Stimulated activated CD4-positive, alpha-beta T cell treated with anti-CD3 and anti-CD28 coated beads, Interleukin-12 subunit alpha, Interleukin-12 subunit beta, amount 100 ng/mL, for 24 hours (primary cell): Measurements from ENCODE around the gene SCGB3A1.
A peak's percentile ranks its signal among the peaks of the same experiment; 100 is the strongest.

Experiments
- DNase-seq, 2 experiments: peaks; one replicate each; pipeline ENCODE4 v3.0.0-alpha.2; 2020; ENCODE audit warnings: low read depth in 2 of 2

Gene SCGB3A1

DNA sequence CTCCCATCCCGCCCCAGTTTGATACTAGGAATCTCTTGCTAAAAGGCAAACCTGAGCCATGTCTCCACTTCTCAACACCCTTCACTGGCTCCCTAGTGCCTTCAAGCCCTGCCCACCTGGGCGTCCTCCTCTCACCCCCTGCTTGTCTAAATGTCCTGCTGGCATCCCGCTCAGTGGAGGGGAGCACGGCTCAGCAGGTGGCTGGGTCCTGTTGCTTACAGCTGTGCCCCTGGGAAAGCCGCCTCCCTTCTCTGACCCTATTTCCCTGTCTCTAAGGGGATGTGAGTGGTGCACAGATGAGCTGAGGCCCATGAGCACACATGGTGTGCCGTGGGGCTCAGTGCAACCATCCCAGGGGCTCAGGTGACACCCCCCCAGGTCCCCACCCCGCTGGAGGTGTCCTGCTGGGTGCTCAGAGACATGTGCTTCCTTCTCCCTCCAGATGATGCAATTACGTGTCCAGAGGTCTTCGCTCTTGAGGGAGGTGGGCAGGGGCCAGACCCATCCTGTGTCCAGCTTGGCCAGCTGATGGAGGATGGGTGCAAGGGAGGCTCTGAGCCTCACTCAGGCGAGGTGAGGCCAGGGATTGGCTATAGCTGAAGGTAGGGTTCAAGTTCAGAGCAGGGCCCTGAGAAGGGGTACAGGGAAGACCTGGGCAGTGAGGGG lies 34.0 kb upstream of the SCGB3A1 start:
- DNase-seq: no peak

DNA sequence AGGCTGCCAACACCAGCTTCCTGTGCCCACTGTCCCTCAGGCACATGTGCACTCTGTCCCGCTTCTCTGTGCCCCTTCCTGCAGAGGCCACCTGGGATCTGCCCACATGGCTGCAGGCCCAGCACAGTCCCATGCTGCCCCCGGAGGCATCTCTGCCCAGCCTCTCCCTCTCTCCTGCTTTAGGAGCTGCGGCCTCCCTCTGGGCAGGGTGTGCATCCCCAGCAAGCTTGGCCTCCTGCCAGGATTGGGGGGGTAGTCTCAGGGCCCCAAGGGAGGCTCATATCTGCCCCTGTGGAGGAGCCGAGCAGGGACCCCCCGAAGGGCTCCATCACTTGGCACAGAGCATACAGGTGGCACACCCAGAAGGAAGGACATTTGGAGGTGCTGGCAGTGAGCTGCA lies 33.3 kb upstream of the SCGB3A1 start:
- DNase-seq: no peak

DNA sequence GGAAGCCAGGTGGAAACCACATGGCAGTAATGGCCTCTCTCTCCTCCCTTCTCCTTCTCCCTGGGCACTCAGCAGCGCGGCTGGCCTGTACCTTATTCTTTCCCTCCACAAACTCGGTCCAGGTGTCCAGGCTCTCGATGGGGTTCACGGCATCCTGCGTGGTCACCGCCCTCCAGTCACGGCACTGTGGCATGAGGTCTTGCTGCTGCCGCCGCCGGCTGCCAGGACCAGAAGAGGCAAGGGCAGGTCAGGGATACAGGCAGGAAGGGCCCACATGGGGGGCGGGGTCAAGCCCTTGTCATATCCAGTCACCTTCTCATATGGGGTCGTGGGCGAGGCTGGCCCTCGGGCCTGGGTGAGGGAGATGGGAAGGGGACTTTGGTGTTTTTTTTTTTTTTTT lies 32.5 kb upstream of the SCGB3A1 start:
- DNase-seq: no peak

DNA sequence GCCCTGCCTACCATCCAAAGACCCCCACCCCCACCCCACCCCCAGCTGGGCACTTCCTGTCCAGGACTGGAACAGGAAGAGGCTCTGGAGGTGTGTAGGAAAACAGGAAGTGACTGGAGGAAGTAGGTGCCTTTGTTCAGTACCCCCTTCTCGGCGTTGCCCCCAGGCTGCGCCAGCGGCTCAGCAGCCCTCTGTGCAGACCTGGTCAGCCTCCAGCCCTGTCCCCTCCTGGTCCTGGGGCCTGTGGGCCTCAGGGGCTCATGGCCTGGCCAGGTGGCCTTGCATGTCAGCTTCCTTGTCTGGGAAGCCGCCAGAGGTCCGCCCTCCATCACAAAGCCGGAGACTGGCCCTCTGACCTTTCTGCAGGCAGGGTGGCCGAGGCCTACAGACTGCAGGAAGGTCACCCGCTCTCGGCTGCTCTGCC lies 32.1 kb upstream of the SCGB3A1 start:
- no peak for DNase-seq

DNA sequence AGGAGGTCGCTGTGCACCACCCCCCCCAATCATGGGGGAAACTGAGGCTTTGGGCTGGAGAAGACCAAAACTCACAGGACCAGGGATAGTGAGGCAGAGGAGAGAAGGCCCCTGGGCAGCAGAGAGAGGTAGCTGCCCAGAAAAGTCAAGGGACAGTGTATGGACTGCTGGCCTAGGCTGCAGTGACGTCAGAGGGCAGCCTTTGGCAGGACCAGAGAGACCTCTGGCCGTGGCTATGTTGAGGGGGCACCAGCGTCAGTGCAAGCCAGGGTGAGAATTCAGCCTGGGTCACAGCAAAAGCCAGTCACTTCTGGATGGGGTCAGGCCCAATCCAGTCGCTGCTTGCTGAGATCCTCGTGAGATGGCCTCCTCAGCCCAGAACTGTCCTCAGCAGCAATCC lies 31.6 kb upstream of the SCGB3A1 start:
- DNase-seq: no peak

DNA sequence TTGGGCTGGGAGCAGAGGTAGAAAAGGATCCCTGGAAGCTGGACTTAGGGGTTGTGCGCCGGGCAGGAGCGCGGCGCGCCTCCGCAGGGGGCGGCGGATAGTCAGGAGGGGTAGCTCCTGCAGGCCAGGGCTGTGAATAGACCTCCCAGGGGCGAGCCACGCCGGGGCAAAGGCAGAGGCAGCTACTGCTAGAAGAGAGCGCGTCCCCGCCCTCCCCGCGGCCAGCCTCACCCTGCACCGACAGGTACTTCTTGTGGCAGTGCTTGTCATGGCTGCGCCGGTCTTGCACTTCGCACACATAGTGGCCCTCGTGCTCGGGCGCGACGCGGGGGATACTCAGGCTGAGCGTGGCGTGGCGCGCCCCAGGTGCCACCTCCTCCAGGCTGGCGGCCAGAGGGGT lies 30.0 kb upstream of the SCGB3A1 start:
- DNase-seq: no peak

DNA sequence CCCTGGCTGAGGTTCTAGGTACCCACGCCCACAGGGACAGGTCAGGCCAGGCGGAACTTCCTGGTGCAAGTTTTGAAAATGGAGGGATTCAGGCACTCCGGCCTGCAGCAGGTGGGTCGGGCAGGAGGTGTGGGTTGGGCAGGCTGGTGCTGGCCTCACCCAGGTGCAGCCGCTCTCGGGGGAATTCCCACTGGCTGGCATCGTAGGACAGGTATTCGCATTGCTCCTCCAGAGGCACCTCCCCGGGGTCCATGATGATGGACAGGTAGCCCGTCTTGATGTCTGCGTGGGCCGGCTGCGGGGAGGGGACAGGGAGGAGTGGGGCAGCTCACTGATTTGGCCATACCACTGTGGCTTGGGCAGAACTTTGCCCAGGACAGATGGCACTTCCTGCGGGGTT lies 28.7 kb upstream of the SCGB3A1 start:
- DNase-seq: no peak

DNA sequence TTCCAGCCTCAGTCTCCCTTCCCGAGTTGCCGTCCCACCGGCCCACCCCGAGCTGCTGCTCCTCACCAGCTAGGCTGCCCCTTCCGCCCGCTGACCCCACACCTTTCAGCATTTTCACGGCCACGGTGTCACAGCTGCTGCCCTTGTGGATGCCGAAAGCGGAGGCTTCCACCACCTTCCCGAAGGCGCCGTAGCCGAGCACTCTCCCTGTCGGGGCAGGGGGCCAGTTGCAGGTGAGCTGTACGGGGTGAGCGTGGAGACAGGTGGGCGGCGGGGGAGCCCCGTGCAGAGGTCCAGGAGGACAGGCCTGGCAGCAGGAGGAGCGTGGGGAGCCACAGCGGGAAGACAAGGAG lies 28.2 kb upstream of the SCGB3A1 start:
- DNase-seq: no peak

DNA sequence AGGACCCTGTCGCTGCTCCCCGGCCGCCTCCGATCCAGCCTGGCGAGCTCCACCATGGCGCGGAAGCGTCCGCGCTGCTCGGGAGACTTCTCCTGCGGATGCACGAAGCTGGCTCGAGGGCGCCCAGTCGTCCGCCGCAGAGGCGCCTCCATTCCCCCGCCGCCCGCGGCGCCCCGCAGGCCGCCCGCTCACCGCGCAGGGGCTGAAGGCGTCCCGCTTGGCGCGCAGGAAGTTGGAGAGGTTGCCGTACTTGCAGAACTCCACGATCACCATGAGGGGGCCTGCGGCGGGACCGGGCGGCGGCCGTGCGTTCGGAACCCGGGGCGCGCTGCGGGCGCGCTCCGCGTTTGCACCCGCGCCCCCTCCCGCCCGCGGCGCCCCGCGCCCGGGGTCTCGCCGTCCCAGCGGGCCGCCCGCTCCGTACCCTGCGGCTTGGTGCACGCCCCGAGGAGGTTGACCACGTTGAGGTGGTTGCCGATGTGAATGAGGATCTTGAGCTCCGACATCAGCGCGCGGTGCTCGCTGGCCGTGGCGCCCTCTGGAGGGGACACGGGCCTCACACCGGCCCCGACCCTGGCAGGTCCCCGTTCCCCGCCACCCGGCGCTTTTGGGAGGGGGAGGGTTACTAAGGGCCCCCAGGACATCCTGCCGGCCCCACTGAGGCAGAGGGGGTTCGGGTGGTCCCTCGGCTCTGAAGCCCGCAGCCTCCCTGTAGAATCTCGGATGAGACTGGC lies 27.7 kb upstream of the SCGB3A1 start:
- peak in 1 of 2 experiments; percentile 22 for DNase-seq

DNA sequence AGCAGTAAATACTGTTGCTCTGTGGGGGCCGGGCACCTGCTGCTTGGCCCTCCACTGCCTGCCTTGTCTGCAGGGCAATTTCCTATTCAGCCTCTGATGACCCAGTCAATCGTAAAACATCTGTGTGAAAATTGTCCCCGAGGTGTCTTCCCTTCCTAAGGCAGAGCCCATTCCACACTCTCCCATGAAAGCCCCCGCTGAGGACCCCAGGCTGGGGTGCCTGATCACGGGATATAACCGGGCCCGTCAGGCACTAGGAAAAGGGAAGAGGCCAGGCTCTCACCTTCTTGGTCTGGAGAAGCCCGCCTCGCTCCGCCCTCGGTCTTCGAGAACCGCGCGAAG lies 27.2 kb upstream of the SCGB3A1 start:
- no peak for DNase-seq

DNA sequence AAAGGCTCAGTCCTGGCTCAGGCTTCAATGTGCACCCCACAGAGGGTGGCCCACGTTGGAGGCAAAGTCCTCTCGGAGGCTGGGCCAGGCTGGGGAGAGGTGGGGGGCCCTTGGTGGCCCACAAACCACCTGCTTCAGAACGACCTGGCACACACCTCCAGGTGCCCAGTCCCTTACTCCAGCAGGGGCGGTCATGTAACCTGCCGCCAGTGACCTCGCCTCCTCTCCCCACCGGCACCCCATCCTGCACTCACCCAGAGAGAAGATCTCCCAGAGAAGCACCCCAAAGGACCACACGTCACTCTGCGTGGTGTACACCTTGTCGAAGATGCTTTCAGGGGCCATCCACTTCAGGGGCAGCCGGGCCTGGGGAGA lies 22.5 kb upstream of the SCGB3A1 start:
- no peak for DNase-seq

DNA sequence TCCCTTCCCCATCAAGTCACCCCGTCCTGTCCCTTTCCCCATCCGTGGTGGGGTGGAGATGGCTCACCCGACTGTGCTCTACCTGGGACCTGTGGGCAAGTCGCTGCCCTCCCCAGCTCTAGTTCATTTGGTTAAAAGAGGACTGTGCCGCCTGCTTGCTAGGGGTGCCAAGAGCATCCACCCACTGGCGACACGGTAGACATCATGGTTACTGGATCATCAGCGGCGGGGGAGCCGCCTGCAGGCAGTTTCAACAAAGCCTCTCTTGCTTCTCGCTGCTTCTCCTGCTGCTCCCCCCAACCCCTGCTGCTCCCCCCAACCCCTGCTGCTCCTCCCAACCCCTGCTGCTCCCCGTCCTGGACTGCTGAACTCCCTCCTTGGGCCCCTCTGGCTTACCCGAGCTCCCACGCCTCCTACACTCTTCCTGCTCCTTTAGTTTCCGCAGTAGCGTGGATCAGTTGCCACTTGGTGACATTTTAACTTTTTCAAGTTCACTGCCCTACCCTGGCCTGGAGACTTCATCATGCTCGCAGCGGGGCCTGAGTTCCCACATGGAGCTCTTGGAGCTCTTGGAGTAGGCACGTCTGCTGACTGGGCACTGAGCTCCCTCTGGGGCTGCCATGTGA lies 22.0 kb upstream of the SCGB3A1 start:
- DNase-seq: no peak

DNA sequence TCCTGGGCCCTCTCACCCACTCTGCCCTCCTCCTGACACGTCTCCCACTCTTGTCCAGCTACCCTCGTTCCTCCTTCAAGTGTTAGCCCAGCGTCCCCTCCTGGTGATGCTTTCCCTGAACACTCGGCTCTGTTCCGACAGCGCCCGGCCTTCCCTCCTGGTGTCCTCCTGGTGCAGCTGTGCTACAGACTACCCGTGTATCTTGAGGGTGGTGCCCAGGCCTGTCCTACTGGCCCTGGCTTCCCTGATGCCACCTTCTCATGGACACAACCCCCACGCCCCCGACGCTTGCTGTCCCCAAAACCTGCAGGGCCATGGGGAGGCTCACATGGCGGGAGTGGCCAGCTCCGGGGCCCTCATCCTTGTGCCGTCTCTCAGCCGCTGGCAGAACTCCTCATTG lies 21.4 kb upstream of the SCGB3A1 start:
- no peak for DNase-seq

DNA sequence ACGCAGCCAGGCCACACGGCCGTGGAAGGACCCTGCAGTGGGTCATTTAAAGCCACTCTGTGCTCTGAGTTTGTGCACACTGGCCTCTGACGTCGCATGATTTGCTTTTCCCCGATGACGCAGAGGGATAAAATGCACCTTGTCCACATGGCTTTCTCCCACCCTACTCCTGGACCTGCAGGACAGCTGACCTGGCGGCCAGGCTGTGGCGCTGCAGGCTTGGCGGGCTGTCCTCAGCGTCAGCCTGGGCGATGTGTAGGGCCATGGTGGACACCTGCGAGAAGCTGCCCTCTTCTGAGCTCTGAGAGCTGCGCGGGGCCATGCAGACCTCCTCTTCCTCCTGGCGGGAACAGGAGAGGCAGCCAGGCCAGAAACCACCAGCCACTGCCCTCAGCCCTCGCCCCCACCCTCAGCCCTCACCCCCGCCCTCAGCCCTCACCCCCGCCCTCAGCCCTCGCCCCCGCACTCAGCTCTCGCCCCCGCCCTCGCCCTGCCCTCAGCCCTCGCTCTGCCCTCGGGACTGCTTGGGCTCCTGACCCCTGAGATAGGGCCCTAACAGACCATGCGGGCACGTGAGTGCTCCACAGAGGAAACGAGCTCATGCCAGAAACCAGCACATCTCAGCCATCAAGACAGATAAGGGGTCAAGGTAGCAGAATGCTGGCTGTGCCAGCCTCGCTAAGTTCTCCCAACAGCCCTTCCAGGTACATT lies 20.0 kb upstream of the SCGB3A1 start:
- no peak for DNase-seq

DNA sequence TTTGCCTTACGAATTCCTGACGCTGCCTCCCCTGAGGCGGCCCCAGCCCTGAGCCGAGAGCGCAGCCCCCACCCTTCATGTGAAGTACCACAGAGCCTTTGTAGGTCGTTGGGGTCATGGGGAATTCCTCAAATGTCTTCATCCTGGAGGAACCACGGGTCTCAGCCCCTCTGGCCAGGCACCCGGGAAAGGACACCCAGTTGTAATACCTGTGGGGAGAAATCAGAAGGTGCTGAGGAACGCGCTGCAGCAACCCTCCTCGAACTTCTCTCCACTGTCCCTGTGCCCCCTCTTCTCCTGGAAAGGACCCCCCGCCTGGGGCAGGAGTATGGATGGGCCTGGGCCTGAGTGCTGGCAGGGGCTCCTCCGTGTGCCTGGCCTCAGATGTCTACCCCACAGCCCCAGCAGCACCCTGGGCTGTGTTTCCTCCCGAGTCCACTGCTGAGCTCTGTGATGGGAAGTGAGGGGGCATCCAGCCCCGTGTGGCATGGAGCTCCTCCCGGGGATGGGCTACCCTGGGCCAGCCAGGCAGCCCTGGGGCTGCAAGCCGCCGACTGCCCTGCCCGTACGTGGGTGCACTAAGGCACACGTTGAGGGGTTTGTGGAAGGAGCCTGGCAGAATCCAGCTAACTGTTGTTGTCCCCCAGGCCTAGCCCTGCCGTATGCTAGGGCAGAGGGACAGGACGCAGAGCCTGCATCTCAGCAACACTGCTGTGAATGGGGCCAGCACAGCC lies 18.7 kb upstream of the SCGB3A1 start:
- no peak for DNase-seq

DNA sequence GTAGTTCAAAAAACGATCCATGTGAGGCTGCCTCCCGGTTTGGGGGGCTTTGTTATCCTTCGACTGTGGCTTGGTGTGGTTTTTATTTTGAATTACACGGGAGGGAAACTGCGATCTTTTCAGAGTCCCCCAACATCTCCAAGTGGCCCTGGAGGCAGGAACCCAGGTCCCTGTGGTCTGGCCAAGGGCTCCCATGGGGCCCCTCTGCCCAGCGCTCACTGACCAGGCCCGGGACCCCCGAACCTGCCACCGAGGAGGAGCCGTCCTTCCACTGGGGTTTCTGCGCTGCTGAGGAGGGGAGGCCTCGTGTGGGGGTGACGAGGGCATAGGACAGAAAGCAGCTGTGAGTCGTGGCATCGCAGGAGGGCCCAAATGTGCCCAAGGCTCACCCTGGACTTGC lies 18.1 kb upstream of the SCGB3A1 start:
- DNase-seq: no peak

DNA sequence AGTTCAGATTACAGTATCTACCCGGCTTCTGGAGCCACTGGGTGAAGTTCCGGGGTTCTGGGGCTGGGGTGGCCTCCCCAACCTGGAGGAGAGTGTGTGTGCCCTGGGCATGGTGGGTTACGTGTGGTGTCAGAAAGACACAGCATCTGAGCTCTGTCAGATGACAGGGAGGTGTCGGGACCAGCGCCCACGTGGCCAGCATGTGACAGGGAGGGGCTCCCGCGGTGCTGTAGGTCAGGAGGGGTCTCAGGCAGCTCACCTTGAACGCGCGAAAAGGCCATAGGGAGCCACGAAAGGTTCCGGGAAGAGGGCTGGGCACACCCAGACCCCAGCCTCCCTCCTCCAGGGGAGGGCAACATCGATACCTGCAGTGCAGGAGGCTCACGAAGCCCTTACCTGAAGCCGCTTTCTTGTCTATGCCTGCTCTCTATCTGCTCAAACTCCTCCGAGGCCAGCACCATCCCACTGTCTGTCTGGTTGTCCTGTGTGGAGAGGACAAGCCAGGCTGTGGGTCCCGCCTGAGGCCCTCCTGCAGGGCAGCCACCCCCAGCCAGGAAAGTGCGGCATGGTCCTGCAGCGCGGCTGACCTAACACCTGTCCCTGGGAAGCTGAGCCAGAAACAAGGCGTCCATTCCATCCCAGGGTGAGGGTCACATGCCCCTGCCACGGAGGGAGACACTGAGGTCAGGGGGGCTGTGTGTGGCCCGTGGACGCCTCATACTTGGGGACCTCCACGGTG lies 17.4 kb upstream of the SCGB3A1 start:
- no peak for DNase-seq

DNA sequence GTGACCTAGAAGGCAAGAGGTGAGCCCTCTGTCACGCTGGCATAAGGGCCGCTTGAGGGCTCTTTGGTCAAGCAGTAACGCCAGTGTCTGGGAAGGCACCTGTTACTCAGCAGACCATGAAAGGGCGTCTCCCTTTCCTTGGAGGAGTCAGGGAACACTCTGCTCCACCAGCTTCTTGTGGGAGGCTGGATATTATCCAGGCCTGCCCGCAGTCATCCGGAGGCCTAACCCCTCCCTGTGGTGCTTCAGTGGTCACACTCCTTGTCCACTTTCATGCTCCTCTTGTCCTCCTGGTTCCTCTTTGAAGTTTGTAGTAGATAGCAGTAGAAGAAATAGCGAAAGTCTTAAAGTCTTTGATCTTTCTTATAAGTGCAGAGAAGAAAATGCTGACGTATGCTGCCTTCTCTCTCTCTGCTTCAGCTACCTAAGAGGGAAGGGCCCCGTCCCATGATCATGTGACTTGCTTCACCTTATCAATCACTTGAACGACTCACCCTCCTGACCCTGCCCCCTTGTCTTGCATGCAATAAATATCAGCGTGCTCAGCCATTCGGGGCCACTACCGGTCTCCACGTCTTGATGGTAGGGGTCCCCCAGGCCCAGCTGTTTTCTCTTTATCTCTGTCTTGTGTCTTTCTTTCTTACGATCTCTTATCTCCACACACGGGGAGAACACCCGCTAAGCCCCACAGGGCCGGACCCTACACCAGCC lies 16.7 kb upstream of the SCGB3A1 start:
- DNase-seq: no peak

DNA sequence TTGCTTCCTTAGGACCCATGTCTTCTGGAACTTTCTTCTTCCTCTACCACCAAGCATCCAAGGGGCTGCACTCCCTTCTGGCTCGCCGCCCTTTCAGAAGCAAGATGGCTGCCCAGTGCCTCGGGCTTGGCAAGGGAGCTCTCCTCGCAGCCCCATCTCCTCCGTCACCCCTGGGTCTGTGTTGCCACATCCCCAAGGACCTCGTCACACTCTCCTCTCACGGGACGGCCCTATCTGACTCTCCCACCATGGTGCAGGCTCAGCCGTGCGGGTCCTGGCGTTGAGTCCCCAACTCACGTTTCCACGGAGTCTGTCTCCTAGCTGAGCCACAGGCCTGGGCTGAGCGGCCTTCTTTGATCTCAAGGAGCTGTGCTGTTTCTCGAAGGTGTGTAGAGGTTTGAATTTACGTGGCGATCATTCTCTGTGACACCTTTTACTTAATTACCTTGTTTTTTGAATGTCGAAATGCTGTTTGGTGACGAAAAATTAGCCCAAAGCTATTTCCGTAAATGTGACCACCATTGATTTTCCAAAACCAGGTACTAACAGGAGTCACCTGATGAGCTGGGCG lies 15.0 kb upstream of the SCGB3A1 start:
- no peak for DNase-seq

DNA sequence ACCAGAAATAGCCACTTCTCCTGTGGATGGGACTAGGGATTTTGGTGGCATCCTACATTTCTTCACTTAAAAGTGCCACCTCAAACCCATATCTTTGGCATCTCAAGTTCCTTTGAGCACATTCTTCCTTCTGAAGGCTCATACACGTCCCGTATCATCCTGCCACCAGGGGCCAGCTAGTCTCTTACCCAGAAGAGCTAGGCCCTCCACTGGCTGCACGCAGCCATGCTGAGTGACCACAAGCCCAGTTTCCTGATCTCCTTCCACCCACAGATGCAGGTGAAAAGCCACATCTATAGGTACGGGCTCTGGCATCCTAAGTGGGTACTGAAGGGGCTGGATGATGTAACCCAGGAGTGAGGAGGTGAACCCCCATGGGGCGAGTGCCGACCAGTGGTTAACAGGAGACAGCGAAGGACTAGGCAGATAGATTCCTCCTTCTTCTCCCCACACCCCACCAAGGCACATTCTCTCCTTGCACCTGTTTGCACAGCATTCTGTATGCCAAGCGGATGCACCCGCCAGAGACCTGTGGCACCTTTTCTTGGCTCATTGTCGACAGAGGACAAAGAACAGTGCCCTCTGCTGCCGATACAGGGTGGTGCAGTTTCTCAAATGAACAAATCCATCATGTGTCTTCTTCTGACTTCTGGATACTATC lies 14.4 kb upstream of the SCGB3A1 start:
- peak; percentile 27 to 68 for DNase-seq
